Peyer's patch (tissue), 4 donors: ENCODE measurements around the gene FAM180B.

Experiments used
- POLR2A ChIP-seq, 2 donors: fragments of 450-650 bp; IDR thresholded peaks; one replicate each; pipeline ENCODE4 v1.5.1; 2017; ENCODE audit warnings: antibody characterized with exemption in 2 of 2, mild to moderate bottlenecking in 2 of 2, moderate library complexity in 2 of 2
- TF ChIP-seq, protein P1 (sequence below), 6 experiments: fragments of 450-650 bp in 4 of 6; fragments of 200-600 bp in 2 of 6; sonication (generic) in 1 of 6; IDR thresholded peaks; one replicate each; pipeline ENCODE4 v1.5.1; 2017 to 2019; ENCODE audit warnings: antibody characterized with exemption in 6 of 6, mild to moderate bottlenecking in 3 of 6, moderate library complexity in 1 of 6

DNA sequence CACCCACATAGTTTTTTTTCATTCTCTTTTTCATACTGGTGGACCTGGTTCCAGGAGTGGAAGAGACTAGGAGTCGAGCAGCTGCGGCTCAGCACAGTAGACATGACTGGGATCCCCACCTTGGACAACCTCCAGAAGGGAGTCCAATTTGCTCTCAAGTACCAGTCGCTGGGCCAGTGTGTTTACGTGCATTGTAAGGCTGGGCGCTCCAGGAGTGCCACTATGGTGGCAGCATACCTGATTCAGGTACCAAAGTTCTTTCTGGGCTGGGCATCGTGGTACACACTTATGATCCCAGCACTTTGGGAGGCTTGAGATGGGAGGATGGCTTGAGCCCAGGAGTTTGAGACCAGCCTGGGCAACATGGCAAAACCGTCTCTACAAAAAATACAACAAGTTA is 16.8 kb upstream of the FAM180B start:
- TF ChIP-seq, protein P1, sequence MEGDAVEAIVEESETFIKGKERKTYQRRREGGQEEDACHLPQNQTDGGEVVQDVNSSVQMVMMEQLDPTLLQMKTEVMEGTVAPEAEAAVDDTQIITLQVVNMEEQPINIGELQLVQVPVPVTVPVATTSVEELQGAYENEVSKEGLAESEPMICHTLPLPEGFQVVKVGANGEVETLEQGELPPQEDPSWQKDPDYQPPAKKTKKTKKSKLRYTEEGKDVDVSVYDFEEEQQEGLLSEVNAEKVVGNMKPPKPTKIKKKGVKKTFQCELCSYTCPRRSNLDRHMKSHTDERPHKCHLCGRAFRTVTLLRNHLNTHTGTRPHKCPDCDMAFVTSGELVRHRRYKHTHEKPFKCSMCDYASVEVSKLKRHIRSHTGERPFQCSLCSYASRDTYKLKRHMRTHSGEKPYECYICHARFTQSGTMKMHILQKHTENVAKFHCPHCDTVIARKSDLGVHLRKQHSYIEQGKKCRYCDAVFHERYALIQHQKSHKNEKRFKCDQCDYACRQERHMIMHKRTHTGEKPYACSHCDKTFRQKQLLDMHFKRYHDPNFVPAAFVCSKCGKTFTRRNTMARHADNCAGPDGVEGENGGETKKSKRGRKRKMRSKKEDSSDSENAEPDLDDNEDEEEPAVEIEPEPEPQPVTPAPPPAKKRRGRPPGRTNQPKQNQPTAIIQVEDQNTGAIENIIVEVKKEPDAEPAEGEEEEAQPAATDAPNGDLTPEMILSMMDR (IDR thresholded peaks at IDR 0.05): no peak
- TF ChIP-seq POLR2A (IDR thresholded peaks at IDR 0.05): no peak
